ENCODE results near the gene YPEL5.

- no peak for TF ChIP-seq EZH2phosphoT487 (IDR thresholded peaks at IDR 0.05; ENCODE audit: borderline replicate concordance)
- no peak for TF ChIP-seq CTCF (conservative IDR thresholded peaks at IDR 0.05; ENCODE audit: low read length)
These were observed 32.7 kb downstream of the YPEL5 start for GRCh38 chr2:30179536-30179935.

Data from Loucy (cell line).